HUDEP-2 (cell line): Measurements from ENCODE around the gene THUMPD3.
A peak's percentile ranks its signal among the peaks of the same experiment; 100 is the strongest.

ENCODE experiments used
- DNase-seq, 76 experiments: peaks; one replicate each; lab custom pipeline; 2025; ENCODE audit not compliant: unreplicated experiment in 76 of 76; lab: John Stamatoyannopoulos, UW

The THUMPD3 gene

DNA sequence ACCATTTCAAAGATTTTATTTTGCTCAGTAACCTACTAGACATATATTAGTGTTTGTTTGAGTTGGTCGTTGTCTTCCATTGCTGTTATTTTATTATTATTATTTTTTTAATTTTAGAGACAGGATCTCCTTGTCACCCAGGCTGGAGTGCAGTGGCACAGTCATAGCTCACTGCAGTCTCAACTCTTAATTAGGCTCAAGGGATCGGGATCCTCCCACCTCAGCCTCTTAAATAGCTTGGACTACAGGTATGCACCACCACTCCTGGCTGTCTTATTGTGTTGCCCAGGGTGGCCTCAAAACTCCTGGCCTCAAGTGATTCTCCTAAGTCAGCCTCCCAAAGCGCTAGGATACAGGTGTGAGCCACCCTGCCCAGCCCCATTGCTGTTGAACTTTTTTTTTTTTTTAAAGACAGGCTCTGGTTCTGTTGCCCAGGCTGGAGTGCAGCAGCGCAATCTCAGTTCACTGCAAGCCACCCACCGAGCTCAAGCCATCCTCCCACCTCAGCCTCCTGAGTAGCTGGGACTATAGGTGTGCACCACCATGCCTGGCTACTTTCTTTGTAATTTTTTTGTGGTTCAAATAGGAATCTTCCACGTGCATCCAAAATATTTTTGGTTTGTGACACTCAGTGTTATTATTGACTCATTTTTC lies 52.8 kb downstream of the THUMPD3 start:
- no peak for DNase-seq

DNA sequence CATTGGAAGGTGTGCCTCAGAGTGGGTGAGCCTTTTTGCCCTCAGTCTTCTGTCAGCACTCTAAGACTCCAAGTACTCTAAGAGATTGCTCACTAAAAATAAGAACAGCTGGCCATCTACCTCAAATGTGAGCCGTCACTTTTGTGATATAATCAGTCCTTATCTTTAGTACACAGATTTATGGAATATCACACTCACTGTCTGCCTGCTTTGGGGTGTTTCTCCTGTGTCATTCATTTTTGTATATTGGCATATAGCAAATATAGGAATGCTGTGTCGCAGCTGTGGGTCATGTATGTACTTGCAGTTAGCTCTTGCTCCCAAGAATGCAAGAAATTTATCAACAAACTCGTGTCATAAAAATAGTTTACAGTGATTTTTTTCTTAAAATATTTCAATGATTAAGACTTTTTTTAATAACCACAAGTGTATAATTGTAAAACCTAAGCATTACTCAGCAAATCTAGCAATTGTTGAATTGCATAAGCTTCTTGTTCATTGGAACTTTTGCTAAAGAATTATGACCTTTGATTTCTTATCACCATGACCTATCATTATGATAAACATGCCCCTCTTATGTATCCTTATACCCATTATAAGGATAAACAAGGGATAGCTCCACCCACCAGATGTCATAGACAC lies 53.4 kb downstream of the THUMPD3 start:
- DNase-seq: peak in 2 of 76 experiments; percentile 11

DNA sequence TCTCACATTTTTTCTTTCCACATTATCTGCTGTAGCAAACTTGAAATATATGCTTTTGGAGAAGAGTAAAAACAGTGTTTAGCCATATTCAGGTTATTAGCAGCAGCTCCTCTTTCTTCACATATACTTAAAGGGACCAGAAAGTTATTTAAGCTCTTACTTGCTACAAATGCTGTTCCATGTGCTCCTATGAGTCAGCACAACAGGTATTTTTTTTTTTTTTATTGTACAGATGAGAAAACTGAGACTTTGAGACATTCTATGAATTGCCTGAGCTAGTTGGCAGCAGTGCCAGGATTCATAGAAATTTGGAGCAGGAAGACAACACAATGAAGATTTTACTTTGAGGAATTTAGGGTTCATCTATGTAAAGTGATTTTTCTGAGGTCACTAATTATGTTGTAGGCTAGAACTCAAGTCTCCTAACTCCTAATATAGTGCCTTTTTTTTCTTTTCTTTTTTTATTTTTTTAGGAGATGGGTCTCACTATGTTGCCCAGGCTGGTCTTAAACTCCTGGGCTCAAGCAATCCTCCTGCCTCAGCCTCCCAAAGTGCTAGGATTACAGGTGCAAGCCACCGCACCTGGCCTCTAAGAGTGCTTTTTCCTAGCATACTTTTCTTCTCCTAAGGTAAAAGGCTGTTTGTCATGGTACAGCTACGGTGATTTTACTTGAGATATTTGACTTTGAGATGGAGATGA lies 58.1 kb downstream of the THUMPD3 start:
- no peak for DNase-seq

DNA sequence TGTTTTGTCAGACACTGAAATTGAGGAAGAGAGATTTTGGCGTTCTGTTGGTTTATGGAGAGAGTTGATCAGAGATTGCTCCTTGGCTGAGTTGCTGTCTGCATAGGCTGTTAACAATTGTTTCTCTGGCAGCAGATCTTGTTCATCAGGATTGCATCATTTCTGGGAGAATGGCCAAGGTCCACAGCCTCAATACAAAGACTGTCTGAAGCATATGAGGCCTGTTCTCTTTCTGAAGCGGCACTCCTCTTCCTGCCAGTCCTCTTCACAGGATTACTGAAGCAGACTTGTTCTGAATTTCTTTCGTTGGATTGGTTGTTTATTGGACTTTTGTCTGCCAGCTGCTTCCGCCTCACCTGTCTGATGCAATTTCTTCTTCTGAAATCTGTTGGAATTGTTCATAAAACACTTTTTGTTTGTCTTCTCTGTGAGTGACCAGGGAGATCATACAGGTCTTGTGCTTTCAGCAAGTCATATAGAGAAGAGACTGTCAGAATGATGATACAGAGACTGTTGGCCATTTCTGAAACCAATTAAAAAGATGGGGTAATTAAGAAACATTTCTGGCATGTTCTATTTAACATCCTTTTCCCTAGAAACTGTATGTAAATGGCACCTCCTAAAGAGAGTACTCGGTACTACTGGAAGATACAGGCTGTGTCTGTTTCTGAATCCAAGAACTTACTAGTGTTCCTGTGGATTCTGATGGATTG lies 60.0 kb downstream of the THUMPD3 start:
- DNase-seq: peak in 73 of 76 experiments; percentile 6 to 90 (median 72)

DNA sequence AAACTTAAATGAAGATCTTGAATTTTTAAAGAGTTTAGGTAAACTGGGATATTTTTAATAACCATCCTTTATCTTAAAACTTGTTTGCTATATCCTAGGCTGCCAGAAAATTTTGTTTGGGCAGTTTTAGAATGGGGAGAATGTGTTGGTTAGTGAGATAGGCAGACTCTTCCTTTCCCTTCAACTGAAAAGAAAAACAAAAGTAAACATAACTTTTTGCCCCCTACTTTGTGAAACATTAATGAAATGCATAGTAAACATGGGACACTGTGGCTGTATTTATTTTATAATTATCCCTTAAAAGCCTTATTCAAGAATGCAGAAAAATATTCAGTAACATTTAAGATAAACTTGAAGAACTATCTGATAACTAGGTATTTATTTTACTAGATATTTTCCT lies 65.6 kb downstream of the THUMPD3 start:
- DNase-seq: no peak

DNA sequence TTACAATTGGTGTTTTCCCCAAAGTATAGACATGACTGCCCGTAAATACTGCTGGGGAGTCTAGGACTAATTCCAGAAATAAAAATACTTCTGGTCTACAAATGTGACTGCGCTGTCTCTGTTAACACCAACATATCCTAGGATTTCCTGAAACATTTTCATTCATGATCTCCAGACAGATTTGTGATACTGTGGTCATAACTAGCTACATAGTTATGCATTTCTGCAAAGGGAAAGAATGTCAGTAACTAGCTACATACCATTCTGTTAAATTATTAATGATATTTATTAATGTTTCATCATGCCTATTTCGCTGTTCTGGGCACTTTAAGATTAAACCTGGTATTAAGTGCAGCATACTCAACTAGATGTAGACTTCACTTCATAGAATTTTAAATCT lies 67.9 kb downstream of the THUMPD3 start:
- no peak for DNase-seq

DNA sequence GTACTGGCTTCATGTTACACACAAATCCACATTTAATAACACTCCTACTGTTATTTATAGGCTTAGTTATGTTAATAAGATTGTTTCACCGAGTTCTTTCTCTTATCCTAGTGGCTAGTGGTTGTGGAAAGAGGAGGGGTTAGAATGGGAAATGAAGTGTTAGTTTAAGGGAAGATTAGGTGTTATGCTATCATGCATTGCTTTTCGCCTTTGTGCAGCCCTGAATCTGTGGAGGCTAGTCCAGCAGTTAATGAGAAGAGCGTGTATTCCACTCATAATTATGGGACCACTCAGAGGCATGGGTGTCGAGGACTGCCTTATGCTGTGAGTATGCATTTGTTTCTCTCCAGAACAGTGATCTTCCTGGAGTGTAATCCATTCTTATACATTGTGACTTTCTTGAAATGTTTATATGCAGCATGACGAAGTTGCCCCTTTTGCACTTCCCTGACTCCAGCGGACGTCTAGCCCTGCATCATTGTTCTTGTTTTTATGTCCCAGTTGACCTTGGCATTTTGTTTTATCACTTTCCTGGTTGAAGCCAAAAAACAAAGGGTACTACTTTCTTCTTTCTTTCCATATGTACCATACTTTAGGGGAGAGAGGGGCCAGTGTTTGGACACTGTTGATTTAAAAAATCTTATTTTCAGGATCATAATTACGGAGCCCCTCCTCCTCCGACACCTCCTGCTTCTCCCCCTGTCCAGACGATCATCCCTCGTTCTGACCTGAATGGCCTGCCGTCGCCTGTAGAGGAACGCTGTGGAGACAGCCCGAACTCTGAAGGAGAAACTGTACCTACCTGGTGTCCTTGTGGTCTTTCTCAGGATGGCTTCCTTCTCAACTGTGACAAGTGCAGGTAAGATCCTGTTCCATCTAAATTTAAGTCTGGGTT lies 71.0 kb downstream of the THUMPD3 start:
- DNase-seq: no peak

DNA sequence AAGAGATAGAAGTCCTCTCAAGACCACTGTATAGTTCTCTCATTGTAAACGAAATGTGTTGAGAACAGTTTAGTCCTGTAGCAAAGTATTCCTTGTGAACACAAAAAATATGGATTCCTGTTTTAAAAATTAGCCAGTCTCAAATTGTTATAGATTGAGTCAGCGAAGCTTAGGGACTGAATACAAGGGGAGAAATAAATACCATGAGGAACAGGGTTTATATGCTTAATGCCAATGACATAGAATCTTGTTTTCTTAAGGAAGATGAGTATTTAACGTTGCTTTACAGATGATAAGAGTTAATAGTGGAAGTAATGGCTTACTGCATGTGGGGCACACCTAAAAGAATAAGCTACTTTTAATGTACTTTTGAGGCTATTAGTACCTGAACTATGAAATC lies 72.5 kb downstream of the THUMPD3 start:
- DNase-seq: no peak
